SH-SY5Y (cell line): Measurements from ENCODE around the gene COX6A1.

Experiments
- GATA2 ChIP-seq: IDR thresholded peaks from 2 replicates; pipeline ENCODE4 v1.6.1; 2011; ENCODE audit warnings: mild to moderate bottlenecking, low read depth, low read length
- GATA3 ChIP-seq: IDR thresholded peaks from 2 replicates; pipeline ENCODE4 v1.6.1; 2011; ENCODE audit warnings: low read depth, mild to moderate bottlenecking, low read length, moderate library complexity

DNA sequence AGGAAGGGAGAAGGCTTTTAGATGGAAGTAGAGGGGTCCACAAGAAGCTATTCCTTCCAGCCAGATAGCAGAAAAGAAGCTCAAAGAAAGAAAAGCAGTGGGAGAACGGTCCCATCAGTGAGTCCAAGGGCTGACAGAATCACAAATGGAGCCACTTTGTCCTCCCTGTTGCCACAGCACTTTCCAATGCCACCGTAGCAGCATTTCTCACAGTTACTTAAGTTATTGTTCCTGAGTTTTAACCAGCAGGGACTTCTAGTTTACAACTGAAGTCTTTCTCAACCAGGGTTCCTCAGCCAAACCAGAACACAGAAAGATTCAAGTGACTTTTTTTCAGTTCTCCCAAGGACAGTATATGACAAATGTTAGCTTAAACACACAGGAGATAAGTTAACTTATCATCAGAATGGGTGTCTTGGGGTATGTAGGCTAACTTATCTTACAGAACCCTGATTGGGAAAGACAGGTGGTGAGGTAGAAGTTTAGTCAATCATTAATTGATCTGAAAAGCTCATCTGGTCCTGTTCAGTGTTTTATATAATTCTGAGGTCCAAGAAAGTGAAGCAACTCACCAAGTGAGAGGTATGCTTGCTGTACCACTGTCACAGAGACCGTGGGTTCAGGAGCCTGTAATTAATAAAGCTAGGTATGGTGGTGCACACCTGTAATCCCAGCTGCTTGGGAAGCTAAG is 15.3 kb downstream of the COX6A1 start:
- TF ChIP-seq GATA2 (no peak), GATA3 (no peak)
